ENCODE data around the gene PTTG1.

The PTTG1 gene

GRCh38 chr5:160421625-160422258, at the start of gene PTTG1:
TSS of gene PTTG1 (plus strand) at chr5:160421855. CDS start at chr5:160422313, 458 bp downstream.
- DNase-seq (ENCODE audit: low read depth in 2 of 2) = peak; percentile 81 to 86

GRCh38 chr5:160375166-160375565, 46.5 kb upstream of the PTTG1 start:
- no peak for DNase-seq (ENCODE audit: low read depth in 2 of 2)

GRCh38 chr5:160375701-160376100, 46.0 kb upstream of the PTTG1 start:
- no peak for DNase-seq (ENCODE audit: low read depth in 2 of 2)

GRCh38 chr5:160376416-160376815, 45.2 kb upstream of the PTTG1 start:
- no peak for DNase-seq (ENCODE audit: low read depth in 2 of 2)

GRCh38 chr5:160377651-160378050, 44.0 kb upstream of the PTTG1 start:
- no peak for DNase-seq (ENCODE audit: low read depth in 2 of 2)

GRCh38 chr5:160378330-160378729, 43.3 kb upstream of the PTTG1 start:
- no peak for DNase-seq (ENCODE audit: low read depth in 2 of 2)

GRCh38 chr5:160379511-160379910, 42.1 kb upstream of the PTTG1 start:
- DNase-seq (ENCODE audit: low read depth in 2 of 2) = no peak

GRCh38 chr5:160380041-160380440, 41.6 kb upstream of the PTTG1 start:
- DNase-seq (ENCODE audit: low read depth in 2 of 2) = no peak

GRCh38 chr5:160382346-160382745, 39.3 kb upstream of the PTTG1 start:
- DNase-seq (ENCODE audit: low read depth in 2 of 2) = no peak

GRCh38 chr5:160384681-160385080, 37.0 kb upstream of the PTTG1 start:
- no peak for DNase-seq (ENCODE audit: low read depth in 2 of 2)

GRCh38 chr5:160385496-160385895, 36.2 kb upstream of the PTTG1 start:
- DNase-seq (ENCODE audit: low read depth in 2 of 2) = no peak

- no peak for DNase-seq (ENCODE audit: low read depth in 2 of 2)
Measured at GRCh38 chr5:160387445-160387844, 34.2 kb upstream of the PTTG1 start.

- DNase-seq (ENCODE audit: low read depth in 2 of 2) = no peak
Measured at GRCh38 chr5:160390787-160391696, 30.6 kb upstream of the PTTG1 start.

GRCh38 chr5:160395111-160395510, 26.5 kb upstream of the PTTG1 start:
- no peak for DNase-seq (ENCODE audit: low read depth in 2 of 2)

GRCh38 chr5:160397492-160397891, 24.2 kb upstream of the PTTG1 start:
- DNase-seq (ENCODE audit: low read depth in 2 of 2) = no peak

- no peak for DNase-seq (ENCODE audit: low read depth in 2 of 2)
Measured at GRCh38 chr5:160398806-160399205, 22.8 kb upstream of the PTTG1 start.

GRCh38 chr5:160399402-160400353, 22.0 kb upstream of the PTTG1 start, which contains the start of gene FAM200C:
TSS of gene FAM200C (minus strand) at chr5:160400054. CDS start at chr5:160395490, 4,564 bp downstream.
- DNase-seq (ENCODE audit: low read depth in 2 of 2) = peak; percentile 88 to 89

- peak; percentile 86 to 87 for DNase-seq (ENCODE audit: low read depth in 2 of 2)
Measured at GRCh38 chr5:160418561-160419457, 2.8 kb upstream of the PTTG1 start, which contains the start of gene SLU7. TSS of gene SLU7 (minus strand) at chr5:160419081. CDS start at chr5:160415294, 3,787 bp downstream.

GRCh38 chr5:160419458-160420330, 2.0 kb upstream of the PTTG1 start:
- no peak for DNase-seq (ENCODE audit: low read depth in 2 of 2)

GRCh38 chr5:160420331-160420610, 1.4 kb upstream of the PTTG1 start:
- no peak for DNase-seq (ENCODE audit: low read depth in 2 of 2)
